ENCODE results near the gene PDXP.
A peak's percentile ranks its signal among the peaks of the same experiment; 100 is the strongest.

Gene PDXP

GRCh38 chr22:37629928-37630327 is 28.6 kb upstream of the PDXP start:
- DNase-seq = no peak

- DNase-seq = no peak
These were observed 27.6 kb upstream of the PDXP start for GRCh38 chr22:37630839-37631435.

- no peak for DNase-seq
These were observed 26.9 kb upstream of the PDXP start for GRCh38 chr22:37631448-37632173.

- no peak for DNase-seq
These were observed 26.1 kb upstream of the PDXP start for GRCh38 chr22:37632174-37633088.

GRCh38 chr22:37633089-37633624 is 25.4 kb upstream of the PDXP start:
- no peak for DNase-seq

GRCh38 chr22:37633625-37634416 is 24.7 kb upstream of the PDXP start:
- peak; percentile 91 for DNase-seq

GRCh38 chr22:37634417-37634924 is 24.1 kb upstream of the PDXP start:
- DNase-seq = no peak

- no peak for DNase-seq
These were observed 23.4 kb upstream of the PDXP start for GRCh38 chr22:37635157-37635556.

- peak; percentile 53 for DNase-seq
These were observed 22.2 kb upstream of the PDXP start for GRCh38 chr22:37636186-37636948.

- no peak for DNase-seq
These were observed 21.6 kb upstream of the PDXP start for GRCh38 chr22:37636949-37637273.

- no peak for DNase-seq
These were observed 20.0 kb upstream of the PDXP start for GRCh38 chr22:37638391-37639069.

- DNase-seq = no peak
These were observed 19.3 kb upstream of the PDXP start, which contains the start of gene SH3BP1 for GRCh38 chr22:37639070-37639760. TSS of gene SH3BP1 (plus strand) at chr22:37639669. CDS start at chr22:37639788, 119 bp downstream.

- DNase-seq = no peak
These were observed 18.5 kb upstream of the PDXP start for GRCh38 chr22:37639771-37640590.

GRCh38 chr22:37640591-37641560 is 17.6 kb upstream of the PDXP start:
- DNase-seq = no peak

- DNase-seq = no peak
These were observed 17.0 kb upstream of the PDXP start for GRCh38 chr22:37641561-37641949.

GRCh38 chr22:37643225-37643847 is 15.2 kb upstream of the PDXP start:
- DNase-seq = peak; percentile 65

GRCh38 chr22:37647317-37647716 is 11.2 kb upstream of the PDXP start:
- no peak for DNase-seq

- no peak for DNase-seq
These were observed 10.6 kb upstream of the PDXP start for GRCh38 chr22:37647928-37648327.

Measured in fibroblast of upper back skin (primary cell).